Ascending aorta (tissue), 2 donors: ENCODE measurements around the gene CRACR2B. TPM values are rescaled to one million over a fixed set of nuclear protein-coding genes. Genes with fewer than 3 reads are reported as not detected.

Experiments
- DNase-seq, 2 donors: peaks; one replicate each; pipeline ENCODE4 v3.0.0-alpha.2; 2019; ENCODE audit warnings: low spot score in 2 of 2
- H3K27ac ChIP-seq, 2 donors: fragments of 200-600 bp; sonication (generic); one replicate each; pipeline ENCODE4 v1.5.1; 2016 to 2017; ENCODE audit warnings: mild to moderate bottlenecking in 1 of 2
- H3K27me3 ChIP-seq: fragments of 200-600 bp; sonication (generic); one replicate; pipeline ENCODE4 v1.5.1; 2017
- H3K36me3 ChIP-seq, 2 donors: fragments of 200-600 bp; sonication (generic); one replicate each; pipeline ENCODE4 v1.5.1; 2016
- H3K4me1 ChIP-seq, 2 donors: fragments of 200-600 bp; sonication (generic); one replicate each; pipeline ENCODE4 v1.5.1; 2016 to 2017; ENCODE audit warnings: mild to moderate bottlenecking in 1 of 2
- H3K4me3 ChIP-seq, 2 donors: fragments of 200-600 bp; sonication (generic); one replicate each; pipeline ENCODE4 v1.5.1; 2016 to 2017; ENCODE audit warnings: mild to moderate bottlenecking in 1 of 2
- H3K9me3 ChIP-seq, 2 donors: fragments of 200-600 bp; sonication (generic); one replicate each; pipeline ENCODE4 v1.5.1; 2016
- intact Hi-C: fragments of 100-400 bp; cut with DNase I; formaldehyde crosslinking; loops from one replicate; pipeline ENCODE4 v1.15.1; 2023
- total RNA-seq: library from RNA; depleted of rRNA; stranded (reverse); fragments of >200 nt; gene quantifications from one replicate; pipeline ENCODE4 v1.1.0, GENCODE V29; 2016
- TF ChIP-seq, protein P1 (sequence below), 3 experiments: fragments of 200-600 bp in 2 of 3; fragments of 450-650 bp in 1 of 3; sonication (generic) in 2 of 3; IDR thresholded peaks; one replicate each; pipeline ENCODE4 v1.5.1; 2016 to 2019; ENCODE audit warnings: antibody characterized with exemption in 3 of 3, mild to moderate bottlenecking in 1 of 3, moderate library complexity in 1 of 3

Gene CRACR2B
- total RNA-seq, 1 donor from 2014 or later = 20.5 TPM

DNA sequence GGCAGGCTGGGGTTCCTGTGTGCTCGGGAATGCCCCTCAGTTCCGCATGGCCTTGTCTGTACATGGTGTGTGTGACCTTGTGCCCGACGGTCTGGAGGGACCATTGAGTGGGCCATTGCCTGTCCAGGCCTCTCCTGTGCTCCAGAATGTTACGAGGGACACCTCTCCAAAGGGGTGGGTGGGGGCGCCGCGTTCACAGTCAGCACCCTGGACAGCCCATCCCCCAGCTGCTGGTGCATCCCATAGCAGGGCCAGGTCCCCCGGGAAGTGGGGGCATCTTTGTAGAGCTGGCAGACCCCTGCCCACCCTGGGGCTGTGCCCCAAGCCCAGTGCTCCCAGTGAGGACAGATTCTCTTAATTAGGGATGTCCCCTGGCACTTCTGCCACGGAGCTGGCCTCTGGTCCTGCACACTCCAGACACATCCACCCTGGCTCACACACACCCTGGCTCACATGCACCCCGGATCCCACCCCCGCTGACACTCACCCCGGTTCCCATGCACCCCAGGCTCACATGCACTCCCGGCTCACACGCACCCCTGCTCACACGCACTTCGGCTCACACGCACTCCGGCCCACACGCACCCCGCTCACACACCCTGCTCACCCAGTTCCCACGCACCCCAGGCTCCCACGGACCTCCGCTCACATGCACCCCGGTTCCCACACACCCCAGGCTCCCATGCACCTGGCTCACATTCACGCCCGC is 30.5 kb downstream of the CRACR2B start:
- intact Hi-C loops = no loop called here
- H3K4me1 ChIP-seq = peaks cover 0 to 6% of the 10 kb centered on the region in 2 donors
- DNase-seq = no peak

DNA sequence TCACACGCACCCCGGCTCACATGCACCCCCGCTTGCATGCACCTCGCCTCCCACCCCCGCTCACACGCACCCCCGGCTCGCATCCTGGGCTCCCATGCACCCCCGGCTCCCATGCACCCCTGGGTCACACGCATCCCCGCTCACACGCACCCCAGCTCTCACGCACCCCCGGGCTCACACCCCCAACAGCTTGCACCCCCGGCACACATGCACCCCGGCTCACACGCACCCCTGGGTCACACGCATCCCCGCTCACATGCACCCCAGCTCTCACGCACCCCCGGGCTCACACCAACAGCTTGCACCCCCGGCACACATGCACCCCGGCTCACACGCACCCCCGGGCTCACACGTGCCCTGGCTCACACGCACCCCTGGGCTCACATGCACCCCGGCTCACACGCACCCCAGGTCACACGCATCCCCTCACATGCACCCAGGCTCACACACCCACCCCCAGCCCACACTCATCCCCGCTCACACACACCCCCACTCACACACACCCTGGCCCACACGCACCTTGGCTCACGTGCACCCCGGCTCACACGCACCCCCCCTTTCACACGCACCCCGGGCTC is 31.1 kb downstream of the CRACR2B start:
- Histone ChIP-seq H3K9me3 (no peaks in the 10 kb centered on the region), H3K4me3 (no peak overlapping the region), H3K36me3 (peaks cover 12 to 13% of the 10 kb centered on the region in 2 donors), H3K27me3 (no peaks in the 10 kb centered on the region), H3K27ac (no peak overlapping the region), H3K4me1 (peaks cover 0 to 6% of the 10 kb centered on the region in 2 donors)
- intact Hi-C loops = no loop called here
- no peak for DNase-seq
- TF ChIP-seq, protein P1, sequence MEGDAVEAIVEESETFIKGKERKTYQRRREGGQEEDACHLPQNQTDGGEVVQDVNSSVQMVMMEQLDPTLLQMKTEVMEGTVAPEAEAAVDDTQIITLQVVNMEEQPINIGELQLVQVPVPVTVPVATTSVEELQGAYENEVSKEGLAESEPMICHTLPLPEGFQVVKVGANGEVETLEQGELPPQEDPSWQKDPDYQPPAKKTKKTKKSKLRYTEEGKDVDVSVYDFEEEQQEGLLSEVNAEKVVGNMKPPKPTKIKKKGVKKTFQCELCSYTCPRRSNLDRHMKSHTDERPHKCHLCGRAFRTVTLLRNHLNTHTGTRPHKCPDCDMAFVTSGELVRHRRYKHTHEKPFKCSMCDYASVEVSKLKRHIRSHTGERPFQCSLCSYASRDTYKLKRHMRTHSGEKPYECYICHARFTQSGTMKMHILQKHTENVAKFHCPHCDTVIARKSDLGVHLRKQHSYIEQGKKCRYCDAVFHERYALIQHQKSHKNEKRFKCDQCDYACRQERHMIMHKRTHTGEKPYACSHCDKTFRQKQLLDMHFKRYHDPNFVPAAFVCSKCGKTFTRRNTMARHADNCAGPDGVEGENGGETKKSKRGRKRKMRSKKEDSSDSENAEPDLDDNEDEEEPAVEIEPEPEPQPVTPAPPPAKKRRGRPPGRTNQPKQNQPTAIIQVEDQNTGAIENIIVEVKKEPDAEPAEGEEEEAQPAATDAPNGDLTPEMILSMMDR (IDR thresholded peaks at IDR 0.05) = no peak

More for the DNA sequence above, 30.5 kb downstream of the CRACR2B start:
- Histone ChIP-seq H3K4me3 (no peak overlapping the region), H3K9me3 (no peaks in the 10 kb centered on the region), H3K36me3 (peaks cover 6 to 8% of the 10 kb centered on the region in 2 donors), H3K27ac (no peak overlapping the region), H3K27me3 (no peaks in the 10 kb centered on the region)
- TF ChIP-seq, protein P1 (IDR thresholded peaks at IDR 0.05) = no peak

DNA sequence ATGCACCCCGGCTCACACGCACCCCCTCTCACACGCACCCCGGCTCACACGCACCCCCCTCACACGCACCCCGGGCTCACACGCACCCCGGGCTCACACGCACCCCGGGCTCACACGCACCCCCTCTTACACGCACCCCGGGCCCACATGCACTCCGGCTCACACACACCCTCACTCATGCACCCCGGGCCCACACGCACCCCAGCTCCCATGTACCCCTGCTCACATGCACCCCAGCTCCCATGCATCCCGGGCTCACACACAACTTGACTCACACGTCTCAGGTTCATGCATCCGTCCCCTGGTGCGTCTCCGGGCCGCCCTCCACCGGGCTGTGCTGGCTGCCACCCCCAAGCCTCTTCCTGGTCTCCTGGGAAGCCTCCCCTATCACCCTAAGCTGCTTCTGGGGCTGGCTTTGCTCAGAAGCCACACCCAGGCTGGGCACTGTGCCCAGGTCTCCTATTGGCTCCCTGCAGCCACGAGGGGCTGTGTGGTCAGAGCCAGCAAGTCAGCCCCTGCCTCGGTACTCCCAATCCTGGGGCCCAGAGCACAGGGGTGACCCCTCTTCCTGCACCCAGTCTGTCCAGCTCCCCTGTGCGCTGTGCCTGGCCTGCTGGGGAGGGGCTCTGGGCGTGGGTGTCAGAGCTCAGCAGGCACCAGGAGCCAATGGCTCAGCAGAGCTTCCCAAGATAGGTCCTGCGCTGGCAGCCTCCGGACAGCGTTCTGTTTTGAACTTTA is 31.8 kb downstream of the CRACR2B start:
- TF ChIP-seq, protein P1 (IDR thresholded peaks at IDR 0.05) = no peak
- Histone ChIP-seq H3K4me1 (peaks cover 0 to 6% of the 10 kb centered on the region in 2 donors), H3K27ac (peak overlapping the region in 1 of 2 donors; percentile 5), H3K4me3 (peak overlapping the region in 1 of 2 donors; percentile 7), H3K36me3 (peaks cover 13 to 20% of the 10 kb centered on the region in 2 donors), H3K27me3 (no peaks in the 10 kb centered on the region), H3K9me3 (no peaks in the 10 kb centered on the region)
- no peak for DNase-seq
- intact Hi-C loops = no loop called here

DNA sequence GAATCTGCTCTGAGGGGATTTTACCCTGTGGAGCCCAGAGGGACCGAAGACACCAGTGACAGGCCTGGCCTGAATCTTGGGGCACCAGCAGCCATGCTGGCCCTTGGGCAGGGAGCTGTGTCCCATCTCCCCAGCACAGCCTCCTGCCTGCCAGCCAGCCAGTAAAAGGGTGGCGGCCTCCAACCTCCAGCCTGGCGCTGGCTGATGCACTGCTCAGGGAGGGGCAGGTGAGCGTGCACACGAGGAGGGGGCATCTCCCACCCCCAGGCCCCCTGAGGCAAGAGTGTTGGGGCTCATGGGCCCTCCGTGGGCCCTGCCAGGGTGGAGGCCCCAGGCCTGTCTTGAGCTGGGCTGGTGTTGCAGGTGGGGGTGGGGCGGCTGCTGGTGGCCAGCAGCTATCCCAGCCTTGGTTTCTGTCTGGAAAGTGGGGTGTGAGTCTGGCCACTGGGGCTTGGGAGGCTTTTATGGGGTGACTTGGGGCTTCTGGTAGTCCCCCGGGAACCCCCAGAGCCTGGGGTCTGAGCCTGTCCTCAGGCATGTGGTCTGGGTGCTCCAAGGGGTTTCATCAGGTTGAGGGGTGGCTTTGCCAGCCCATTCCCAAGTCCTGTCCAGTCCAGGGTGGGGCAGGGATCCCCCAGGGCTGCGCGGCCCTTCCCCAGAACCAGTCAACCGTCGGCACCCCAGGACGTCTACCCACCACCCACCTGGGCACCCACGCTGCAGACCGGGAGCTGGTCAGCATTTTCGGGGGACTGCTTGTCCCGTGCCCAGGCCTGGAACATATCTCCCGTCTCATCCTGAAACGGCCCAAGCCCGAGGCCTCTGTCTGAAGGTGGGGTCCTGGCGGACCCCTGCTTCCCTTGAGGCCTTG is 32.8 kb downstream of the CRACR2B start:
- TF ChIP-seq, protein P1 (IDR thresholded peaks at IDR 0.05) = no peak
- no peaks in the 10 kb centered on the region for H3K27me3 ChIP-seq
- H3K4me1 ChIP-seq = peaks cover 0 to 6% of the 10 kb centered on the region in 2 donors
- H3K27ac ChIP-seq = peak overlapping the region in 1 of 2 donors; percentile 5
- H3K4me3 ChIP-seq = no peak overlapping the region
- DNase-seq = no peak
- H3K36me3 ChIP-seq = peaks cover 15 to 28% of the 10 kb centered on the region in 2 donors
- intact Hi-C loops = no loop called here
- no peaks in the 10 kb centered on the region for H3K9me3 ChIP-seq

DNA sequence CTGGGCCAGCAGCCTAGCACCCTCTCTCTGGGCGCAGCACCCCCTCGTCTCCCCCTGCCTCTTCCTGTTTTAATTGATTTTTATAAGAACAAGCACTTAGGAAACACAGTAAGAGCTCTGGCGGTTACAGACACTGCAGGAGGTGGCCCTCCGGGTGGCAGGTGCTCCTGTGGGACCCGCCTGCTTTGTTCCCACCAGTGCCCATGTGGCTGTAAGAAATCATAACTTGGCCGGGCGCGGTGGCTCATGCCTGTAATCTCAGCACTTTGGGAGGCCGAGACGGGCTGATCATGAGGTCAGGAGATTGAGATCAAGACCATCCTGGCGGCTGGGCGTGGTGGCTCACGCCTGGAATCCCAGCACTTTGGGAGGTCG is 33.4 kb downstream of the CRACR2B start:
- H3K27me3 ChIP-seq = no peaks in the 10 kb centered on the region
- TF ChIP-seq, protein P1 (IDR thresholded peaks at IDR 0.05) = no peak
- no peaks in the 10 kb centered on the region for H3K9me3 ChIP-seq
- intact Hi-C loops = no loop called here
- peaks cover 21 to 35% of the 10 kb centered on the region in 2 donors for H3K36me3 ChIP-seq
- peaks cover 0 to 6% of the 10 kb centered on the region in 2 donors for H3K4me1 ChIP-seq
- H3K4me3 ChIP-seq = no peak overlapping the region
- H3K27ac ChIP-seq = no peak overlapping the region
- no peak for DNase-seq
